Thyroid gland (tissue), 4 donors: ENCODE data around the gene DMGDH.

Experiments used
- CTCF ChIP-seq, 6 experiments: fragments of 200-600 bp in 3 of 6; fragments of 450-650 bp in 3 of 6; sonication (generic) in 3 of 6; IDR thresholded peaks; one replicate each; pipeline ENCODE4 v1.5.1; 2016 to 2019; ENCODE audit warnings: antibody characterized with exemption in 6 of 6, mild to moderate bottlenecking in 2 of 6, inconsistent platforms in 1 of 6, moderate library complexity in 1 of 6
- POLR2A ChIP-seq, 2 donors: fragments of 450-650 bp; IDR thresholded peaks; one replicate each; pipeline ENCODE4 v1.6.1; 2017; ENCODE audit warnings: antibody characterized with exemption in 2 of 2, mild to moderate bottlenecking in 2 of 2, moderate library complexity in 1 of 2

GRCh38 chr5:78956901-78957300 lies 112.6 kb downstream of the DMGDH start:
- no peak for TF ChIP-seq POLR2A (IDR thresholded peaks at IDR 0.05)
- TF ChIP-seq CTCF (IDR thresholded peaks at IDR 0.05): no peak
